HCT116 (cell line): ENCODE measurements around the gene MRPL33.

Source experiments
- CEBPB ChIP-seq: IDR thresholded peaks from 2 replicates; pipeline ENCODE4 v1.6.1; 2012; ENCODE audit warnings: low read depth
- EGR1 ChIP-seq: IDR thresholded peaks from 2 replicates; pipeline ENCODE4 v1.6.1; 2012; ENCODE audit warnings: low read depth
- EZH2 ChIP-seq: fragments of 200-600 bp; sonication (generic); IDR thresholded peaks from 2 replicates; pipeline ENCODE4 v1.6.1; 2017; ENCODE audit warnings: antibody characterized with exemption, mixed run types
- POLR2A ChIP-seq: IDR thresholded peaks from 2 replicates; pipeline ENCODE4 v1.7.0; 2011; ENCODE audit warnings: borderline replicate concordance; ENCODE audit not compliant: insufficient read depth, insufficient read length; ENCODE audit errors: extremely low read depth
- RAD21 ChIP-seq: IDR thresholded peaks from 2 replicates; pipeline ENCODE4 v1.6.1; 2012; ENCODE audit warnings: low read depth, mild to moderate bottlenecking
- YY1 ChIP-seq: IDR thresholded peaks from 2 replicates; pipeline ENCODE4 v1.6.1; 2011; ENCODE audit warnings: low read length, low read depth, moderate library complexity, mild to moderate bottlenecking; ENCODE audit not compliant: insufficient replicate concordance; ENCODE audit errors: extremely low read depth
- TF ChIP-seq, protein P1 (sequence below), 3 experiments: fragments of 200-600 bp in 1 of 3; sonication (generic) in 1 of 3; IDR thresholded peaks in 2 of 3; conservative IDR thresholded peaks in 1 of 3; 2 replicates each; pipeline ENCODE4 v1.5.1; 2012 to 2017; ENCODE audit warnings: low read depth in 2 of 3, low read length in 2 of 3, antibody characterized with exemption in 1 of 3, borderline replicate concordance in 1 of 3, control low read depth in 1 of 3, mild to moderate bottlenecking in 1 of 3, mixed read lengths in 1 of 3, mixed run types in 1 of 3, moderate library complexity in 1 of 3; ENCODE audit not compliant: insufficient read depth in 1 of 3
- TF ChIP-seq, protein P2 (sequence below): IDR thresholded peaks from 2 replicates; pipeline ENCODE4 v1.6.1; 2012

DNA sequence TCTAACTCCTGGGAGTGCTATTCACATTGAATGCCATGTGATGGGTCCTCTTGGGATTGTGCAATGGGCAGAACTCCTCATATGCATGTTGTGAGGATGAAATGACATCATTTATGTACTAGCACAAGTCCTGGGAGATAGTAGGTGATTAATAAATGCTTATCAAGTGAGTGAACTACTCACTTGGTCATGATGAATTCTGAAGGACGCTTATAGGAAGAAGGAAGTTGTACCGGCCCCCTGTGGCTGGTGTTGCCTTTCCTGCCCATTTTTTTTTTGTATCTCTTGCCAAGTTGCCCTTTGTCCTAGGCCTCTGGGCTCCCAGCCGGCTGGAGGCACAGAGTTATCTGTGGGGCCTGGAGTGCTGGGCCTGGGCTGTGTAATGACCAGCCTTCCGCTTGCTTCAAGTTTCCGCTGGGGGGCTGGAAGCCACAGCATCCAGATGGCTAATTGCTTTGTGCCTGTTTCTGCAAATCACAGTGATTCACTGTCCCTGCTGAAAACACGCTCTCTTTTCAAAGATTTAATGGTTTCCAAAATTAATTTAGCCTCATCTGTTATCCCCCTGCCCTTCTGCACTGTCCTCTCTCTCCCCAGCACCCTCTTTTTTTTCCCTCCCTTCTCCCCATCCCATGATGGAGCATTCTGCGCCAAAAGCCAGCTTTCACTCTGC, 33.7 kb upstream of the MRPL33 start:
- TF ChIP-seq CEBPB (peak; percentile 39; the same call in 1 of the 2 replicates), POLR2A (no peak), YY1 (no peak), RAD21 (no peak), EGR1 (no peak), EZH2 (no peak)
- TF ChIP-seq, protein P1, sequence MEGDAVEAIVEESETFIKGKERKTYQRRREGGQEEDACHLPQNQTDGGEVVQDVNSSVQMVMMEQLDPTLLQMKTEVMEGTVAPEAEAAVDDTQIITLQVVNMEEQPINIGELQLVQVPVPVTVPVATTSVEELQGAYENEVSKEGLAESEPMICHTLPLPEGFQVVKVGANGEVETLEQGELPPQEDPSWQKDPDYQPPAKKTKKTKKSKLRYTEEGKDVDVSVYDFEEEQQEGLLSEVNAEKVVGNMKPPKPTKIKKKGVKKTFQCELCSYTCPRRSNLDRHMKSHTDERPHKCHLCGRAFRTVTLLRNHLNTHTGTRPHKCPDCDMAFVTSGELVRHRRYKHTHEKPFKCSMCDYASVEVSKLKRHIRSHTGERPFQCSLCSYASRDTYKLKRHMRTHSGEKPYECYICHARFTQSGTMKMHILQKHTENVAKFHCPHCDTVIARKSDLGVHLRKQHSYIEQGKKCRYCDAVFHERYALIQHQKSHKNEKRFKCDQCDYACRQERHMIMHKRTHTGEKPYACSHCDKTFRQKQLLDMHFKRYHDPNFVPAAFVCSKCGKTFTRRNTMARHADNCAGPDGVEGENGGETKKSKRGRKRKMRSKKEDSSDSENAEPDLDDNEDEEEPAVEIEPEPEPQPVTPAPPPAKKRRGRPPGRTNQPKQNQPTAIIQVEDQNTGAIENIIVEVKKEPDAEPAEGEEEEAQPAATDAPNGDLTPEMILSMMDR (IDR thresholded peaks at IDR 0.05 in 2 of 3, conservative IDR thresholded peaks at IDR 0.05 in 1 of 3; ENCODE audit: borderline replicate concordance in 1 of 3, insufficient read depth in 1 of 3, low read depth in 2 of 3, low read length in 2 of 3): no peak
- TF ChIP-seq, protein P2, sequence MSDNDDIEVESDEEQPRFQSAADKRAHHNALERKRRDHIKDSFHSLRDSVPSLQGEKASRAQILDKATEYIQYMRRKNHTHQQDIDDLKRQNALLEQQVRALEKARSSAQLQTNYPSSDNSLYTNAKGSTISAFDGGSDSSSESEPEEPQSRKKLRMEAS: no peak
